Keratinocyte (primary cell): ENCODE data around the gene MICAL3. TPM values are rescaled to one million over a fixed set of nuclear protein-coding genes. Genes with fewer than 3 reads are reported as not detected.

Experiments used
- DNase-seq: peaks from one replicate; pipeline ENCODE4 v3.0.0-alpha.2; 2011; ENCODE audit warnings: low read depth, missing footprints, low spot score
- FAIRE-seq: peaks from 2 replicates; lab custom pipeline; 2011; peaks lifted over from hg19 to GRCh38; lab: Jason Lieb, UNC
- H2AFZ ChIP-seq: 2 replicates; pipeline ENCODE4 v1.6.0; 2012; ENCODE audit warnings: low read length, control low read depth, inconsistent platforms; ENCODE audit not compliant: control insufficient read depth
- H3K27ac ChIP-seq: 2 replicates; pipeline ENCODE4 v1.5.1; 2011; ENCODE audit warnings: low read length; ENCODE audit not compliant: control insufficient read depth, insufficient read depth
- H3K27me3 ChIP-seq: 3 replicates; pipeline ENCODE4 v1.6.0; 2011; ENCODE audit warnings: low read length; ENCODE audit not compliant: control insufficient read depth, insufficient read depth; ENCODE audit errors: extremely low read depth
- H3K36me3 ChIP-seq, 2 experiments: 2 replicates in 1 of 2; 3 replicates in 1 of 2; pipeline ENCODE4 v1.5.1; 2011; ENCODE audit warnings: low read length in 2 of 2, mild to moderate bottlenecking in 1 of 2; ENCODE audit not compliant: control insufficient read depth in 2 of 2, insufficient read depth in 2 of 2; ENCODE audit errors: extremely low read depth in 1 of 2
- H3K4me1 ChIP-seq: 3 replicates; pipeline ENCODE4 v1.5.1; 2011; ENCODE audit warnings: low read length; ENCODE audit not compliant: control insufficient read depth, insufficient read depth; ENCODE audit errors: extremely low read depth
- H3K4me2 ChIP-seq: 3 replicates; pipeline ENCODE4 v1.6.0; 2011; ENCODE audit warnings: low read depth, low read length; ENCODE audit not compliant: control insufficient read depth, insufficient read depth; ENCODE audit errors: extremely low read depth
- H3K4me3 ChIP-seq, 3 experiments: fragments of 200-600 bp in 1 of 3; sonication (generic) in 1 of 3; 2 replicates in 2 of 3; 3 replicates in 1 of 3; pipeline ENCODE4 v1.5.1; 2011 to 2016; ENCODE audit warnings: low read length in 3 of 3, mild to moderate bottlenecking in 3 of 3, control low read depth in 2 of 3, inconsistent platforms in 1 of 3, low read depth in 1 of 3, mixed read lengths in 1 of 3, mixed run types in 1 of 3, moderate library complexity in 1 of 3; ENCODE audit not compliant: control insufficient read depth in 2 of 3, insufficient read depth in 2 of 3; ENCODE audit errors: extremely low read depth in 1 of 3
- H3K79me2 ChIP-seq: 2 replicates; pipeline ENCODE4 v1.6.0; 2012; ENCODE audit warnings: low read length; ENCODE audit not compliant: control insufficient read depth, insufficient read depth
- H3K9ac ChIP-seq: 3 replicates; pipeline ENCODE4 v1.6.0; 2011; ENCODE audit warnings: low read length; ENCODE audit not compliant: control insufficient read depth, insufficient read depth; ENCODE audit errors: extremely low read depth
- H3K9me1 ChIP-seq: 3 replicates; pipeline ENCODE4 v1.6.0; 2011; ENCODE audit warnings: low read length; ENCODE audit not compliant: control insufficient read depth, insufficient read depth; ENCODE audit errors: extremely low read depth
- H3K9me3 ChIP-seq: 2 replicates; pipeline ENCODE4 v1.5.1; 2012; ENCODE audit warnings: low read depth, low read length; ENCODE audit not compliant: control insufficient read depth
- H4K20me1 ChIP-seq: 3 replicates; pipeline ENCODE4 v1.6.0; 2011; ENCODE audit warnings: low read length; ENCODE audit not compliant: control insufficient read depth, insufficient read depth; ENCODE audit errors: extremely low read depth
- EZH2 ChIP-seq: IDR thresholded peaks from one replicate; pipeline ENCODE4 v1.6.1; 2012; ENCODE audit warnings: inconsistent platforms, mild to moderate bottlenecking, low read length, moderate library complexity
- dilution Hi-C: fragments of 300-500 bp; cut with MboI; formaldehyde crosslinking; loops from one replicate; pipeline ENCODE4 v1.7.0; 2020; ENCODE audit warnings: low sequenced_read_pairs; ENCODE audit not compliant: extremely low pct_ligation_motif_present
- polyA plus RNA-seq, 5 experiments: library from polyadenylated mRNA; depleted of rRNA in 3 of 5; stranded (reverse) in 3 of 5; stranded (forward) in 1 of 5; unstranded in 1 of 5; fragments of >200 nt; gene quantifications; 1 replicate in 1 of 5; 2 replicates in 3 of 5; 3 replicates in 1 of 5; pipeline versions ENCODE4 v1.2.1 to v1.2.3, GENCODE V29; 2011 to 2012; ENCODE audit warnings: missing spikeins in 2 of 5, low read depth in 1 of 5, low replicate concordance in 1 of 5
- TF ChIP-seq, protein P1 (sequence below), 3 experiments: IDR thresholded peaks in 1 of 3; conservative IDR thresholded peaks in 1 of 3; optimal IDR thresholded peaks in 1 of 3; 2 replicates in 2 of 3; 3 replicates in 1 of 3; pipeline versions ENCODE3 to v1.5.1; 2011; ENCODE audit warnings: low read length in 3 of 3, mild to moderate bottlenecking in 3 of 3, moderate library complexity in 2 of 3, control low read depth in 1 of 3, inconsistent platforms in 1 of 3; ENCODE audit not compliant: insufficient read depth in 2 of 3; ENCODE audit errors: extremely low read depth in 1 of 3

Gene MICAL3
- polyA plus RNA-seq, 1 donor (not counting 4 experiments of a cell fraction or from before 2014, with no cell fraction given), result 27.9 TPM

DNA sequence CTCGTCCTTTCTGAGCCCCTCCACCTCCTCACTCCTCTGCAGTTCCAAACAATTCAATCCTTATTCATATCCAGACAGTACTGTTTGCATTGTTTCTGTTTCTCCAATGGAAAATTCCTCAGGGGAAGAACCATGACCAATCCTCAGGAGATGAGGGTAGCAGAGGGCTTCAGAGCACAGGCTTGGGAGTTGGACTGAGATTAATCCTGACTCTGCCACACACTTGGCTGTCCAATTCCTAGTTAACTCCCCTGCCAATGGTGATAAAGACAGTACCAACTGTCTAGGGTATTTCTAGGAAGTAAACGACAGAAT is 58.0 kb downstream of the MICAL3 start:
- peaks cover 98% of the 10 kb centered on the region for H3K79me2 ChIP-seq
- no peak overlapping the region for H3K4me3 ChIP-seq

DNA sequence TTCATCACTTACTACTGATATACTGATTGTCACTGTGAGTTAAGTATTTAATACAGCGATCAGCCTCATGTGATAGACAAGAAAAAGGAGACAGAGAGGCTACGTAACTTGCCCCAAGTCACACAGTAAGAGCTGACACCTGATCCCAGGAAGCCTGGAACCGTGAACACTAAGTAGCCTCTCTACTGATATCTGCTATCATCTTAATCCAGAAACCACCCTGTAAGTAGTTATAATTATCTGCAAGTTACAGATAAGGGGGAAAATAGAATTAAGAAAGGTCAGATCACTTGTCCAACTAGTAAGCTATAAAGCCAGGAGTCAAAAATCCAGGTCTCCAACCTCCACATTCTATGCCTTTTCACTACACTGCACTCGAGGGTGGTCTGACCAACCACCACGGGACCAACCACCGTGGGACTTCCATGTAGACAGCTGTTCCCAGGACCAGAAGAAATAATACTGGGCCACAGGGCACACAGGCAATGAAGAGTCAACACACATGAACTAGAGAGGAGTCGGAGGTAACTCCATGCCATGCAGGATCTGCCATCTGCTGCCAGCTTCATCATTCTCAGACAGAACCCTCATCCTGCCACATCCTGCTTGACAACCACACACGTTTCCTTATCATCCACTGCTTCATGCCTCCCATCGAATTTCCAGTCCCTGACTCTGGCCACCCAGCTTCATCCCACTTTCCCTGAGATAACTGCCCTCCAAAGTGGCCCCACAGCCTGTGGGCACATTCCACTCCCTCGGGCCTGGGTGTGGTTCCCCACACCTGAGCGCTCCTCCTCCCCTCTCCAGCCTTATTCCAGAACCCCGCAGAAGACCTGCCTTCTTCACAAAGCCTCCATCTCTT is 58.6 kb downstream of the MICAL3 start:
- H3K79me2 ChIP-seq, result peaks cover 98% of the 10 kb centered on the region
- FAIRE-seq (no peak), DNase-seq (no peak)
- no peaks in the 10 kb centered on the region for H3K27me3 ChIP-seq
- no peak overlapping the region for H3K4me3 ChIP-seq
- H3K4me2 ChIP-seq, result no peak overlapping the region
- no peak overlapping the region for H3K9ac ChIP-seq
- H3K9me1 ChIP-seq, result peaks cover 8% of the 10 kb centered on the region
- peaks cover 46% of the 10 kb centered on the region for H4K20me1 ChIP-seq
- dilution Hi-C loops, result no loop called here
- H3K36me3 ChIP-seq, result peaks cover 8 to 26% of the 10 kb centered on the region in 2 experiments
- peaks cover 17% of the 10 kb centered on the region for H3K4me1 ChIP-seq
- no peak for TF ChIP-seq EZH2
- TF ChIP-seq, protein P1, sequence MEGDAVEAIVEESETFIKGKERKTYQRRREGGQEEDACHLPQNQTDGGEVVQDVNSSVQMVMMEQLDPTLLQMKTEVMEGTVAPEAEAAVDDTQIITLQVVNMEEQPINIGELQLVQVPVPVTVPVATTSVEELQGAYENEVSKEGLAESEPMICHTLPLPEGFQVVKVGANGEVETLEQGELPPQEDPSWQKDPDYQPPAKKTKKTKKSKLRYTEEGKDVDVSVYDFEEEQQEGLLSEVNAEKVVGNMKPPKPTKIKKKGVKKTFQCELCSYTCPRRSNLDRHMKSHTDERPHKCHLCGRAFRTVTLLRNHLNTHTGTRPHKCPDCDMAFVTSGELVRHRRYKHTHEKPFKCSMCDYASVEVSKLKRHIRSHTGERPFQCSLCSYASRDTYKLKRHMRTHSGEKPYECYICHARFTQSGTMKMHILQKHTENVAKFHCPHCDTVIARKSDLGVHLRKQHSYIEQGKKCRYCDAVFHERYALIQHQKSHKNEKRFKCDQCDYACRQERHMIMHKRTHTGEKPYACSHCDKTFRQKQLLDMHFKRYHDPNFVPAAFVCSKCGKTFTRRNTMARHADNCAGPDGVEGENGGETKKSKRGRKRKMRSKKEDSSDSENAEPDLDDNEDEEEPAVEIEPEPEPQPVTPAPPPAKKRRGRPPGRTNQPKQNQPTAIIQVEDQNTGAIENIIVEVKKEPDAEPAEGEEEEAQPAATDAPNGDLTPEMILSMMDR (optimal IDR thresholded peaks at IDR 0.05 in 1 of 3, IDR thresholded peaks at IDR 0.05 in 1 of 3, conservative IDR thresholded peaks at IDR 0.05 in 1 of 3; ENCODE audit: extremely low read depth in 1 of 3, insufficient read depth in 2 of 3, low read length in 3 of 3), result no peak
- no peak overlapping the region for H2AFZ ChIP-seq
- no peaks in the 10 kb centered on the region for H3K9me3 ChIP-seq
- H3K27ac ChIP-seq, result no peak overlapping the region

More for the DNA sequence above, 58.0 kb downstream of the MICAL3 start:
- Histone ChIP-seq H3K27ac (no peak overlapping the region), H3K4me2 (no peak overlapping the region), H4K20me1 (peaks cover 44% of the 10 kb centered on the region), H3K9me3 (no peaks in the 10 kb centered on the region), H3K9me1 (peaks cover 8% of the 10 kb centered on the region), H3K9ac (no peak overlapping the region), H3K4me1 (peaks cover 17% of the 10 kb centered on the region), H2AFZ (no peak overlapping the region), H3K27me3 (no peaks in the 10 kb centered on the region), H3K36me3 (peaks cover 7 to 27% of the 10 kb centered on the region in 2 experiments)
- FAIRE-seq (no peak), DNase-seq (no peak)
- dilution Hi-C loops, result no loop called here
- TF ChIP-seq, protein P1 (optimal IDR thresholded peaks at IDR 0.05 in 1 of 3, IDR thresholded peaks at IDR 0.05 in 1 of 3, conservative IDR thresholded peaks at IDR 0.05 in 1 of 3; ENCODE audit: extremely low read depth in 1 of 3, insufficient read depth in 2 of 3, low read length in 3 of 3), result no peak
- no peak for TF ChIP-seq EZH2
